Hepatocyte (in vitro differentiated cells): ENCODE data around the gene ABR. TPM values are rescaled to one million over a fixed set of nuclear protein-coding genes. Genes with fewer than 3 reads are reported as not detected.

Source experiments
- DNase-seq: peaks from one replicate; pipeline ENCODE4 v3.0.0-alpha.2; 2016; ENCODE audit warnings: low spot score
- H2AFZ ChIP-seq: fragments of 200-600 bp; sonication (generic); 2 replicates; pipeline ENCODE4 v1.6.0; 2016; ENCODE audit warnings: antibody characterized with exemption, mild to moderate bottlenecking
- H3K27ac ChIP-seq: fragments of 200-600 bp; sonication (generic); 2 replicates; pipeline ENCODE4 v1.5.1; 2016; ENCODE audit warnings: mild to moderate bottlenecking
- H3K27me3 ChIP-seq: fragments of 200-600 bp; sonication (generic); 2 replicates; pipeline ENCODE4 v1.6.1; 2016
- H3K36me3 ChIP-seq: fragments of 200-600 bp; sonication (generic); replicated peaks from 2 replicates; pipeline ENCODE4 v1.5.1; 2016; ENCODE audit warnings: low read depth; ENCODE audit not compliant: insufficient read depth
- H3K4me1 ChIP-seq: fragments of 200-600 bp; sonication (generic); 2 replicates; pipeline ENCODE4 v1.5.1; 2016; ENCODE audit warnings: mild to moderate bottlenecking, moderate library complexity; ENCODE audit not compliant: insufficient read depth
- H3K4me2 ChIP-seq: fragments of 200-600 bp; sonication (generic); 2 replicates; pipeline ENCODE4 v1.6.0; 2016
- H3K4me3 ChIP-seq: fragments of 200-600 bp; sonication (generic); 2 replicates; pipeline ENCODE4 v1.5.1; 2016; ENCODE audit warnings: mild to moderate bottlenecking
- H3K79me2 ChIP-seq: fragments of 200-600 bp; sonication (generic); 2 replicates; pipeline ENCODE4 v1.6.0; 2017; ENCODE audit warnings: mild to moderate bottlenecking
- H3K9me2 ChIP-seq: fragments of 200-600 bp; sonication (generic); replicated peaks from 2 replicates; pipeline ENCODE4 v1.6.0; 2017; ENCODE audit warnings: mild to moderate bottlenecking; ENCODE audit not compliant: insufficient read depth
- H3K9me3 ChIP-seq: fragments of 200-600 bp; sonication (generic); 2 replicates; pipeline ENCODE4 v1.5.1; 2016; ENCODE audit warnings: low read depth, mild to moderate bottlenecking
- H4K20me1 ChIP-seq: fragments of 200-600 bp; sonication (generic); 2 replicates; pipeline ENCODE4 v1.6.0; 2016; ENCODE audit warnings: mild to moderate bottlenecking; ENCODE audit not compliant: insufficient read depth, poor library complexity, severe bottlenecking
- CTCF ChIP-seq: fragments of 200-600 bp; sonication (generic); IDR thresholded peaks from 2 replicates; pipeline ENCODE4 v1.5.1; 2016; ENCODE audit warnings: antibody characterized with exemption, mild to moderate bottlenecking; ENCODE audit not compliant: poor library complexity
- EZH2 ChIP-seq: fragments of 200-600 bp; sonication (generic); IDR thresholded peaks from 2 replicates; pipeline ENCODE4 v1.6.1; 2016; ENCODE audit warnings: antibody characterized with exemption, mild to moderate bottlenecking, borderline replicate concordance
- EZH2phosphoT487 ChIP-seq: fragments of 200-600 bp; sonication (generic); IDR thresholded peaks from one replicate; pipeline ENCODE4 v1.6.1; 2018; ENCODE audit warnings: antibody characterized with exemption, mild to moderate bottlenecking, low read depth, moderate library complexity; ENCODE audit not compliant: unreplicated experiment, severe bottlenecking
- WGBS: methylation state at CpG from one replicate; pipeline ENCODE4 v1.1.6; 2016; ENCODE audit warnings: low lambda C conversion rate; ENCODE audit errors: missing lambda C conversion rate; 5-methylcytosine and 5-hydroxymethylcytosine counted together
- polyA plus RNA-seq: library from polyadenylated mRNA; unstranded; fragments of >200 nt; fragmentation: Nextera tagmentation; extraction: Ambion mirVana; gene quantifications from 2 replicates; pipeline ENCODE4 v1.2.1, GENCODE V29; 2016
- total RNA-seq: library from RNA; depleted of rRNA; stranded (reverse); fragments of >200 nt; gene quantifications from 2 replicates; pipeline ENCODE4 v1.2.3, GENCODE V29; 2014

Gene ABR
- total and polyA plus RNA-seq, 2 experiments from 2014 or later: 26.8 to 51.5 TPM

- Histone ChIP-seq H3K4me2 (no peak overlapping the region), H3K79me2 (no peaks in the 10 kb centered on the region), H3K4me3 (no peak overlapping the region), H2AFZ (no peak overlapping the region), H3K9me2 (no peaks in the 10 kb centered on the region), H3K27me3 (no peaks in the 10 kb centered on the region), H3K9me3 (no peaks in the 10 kb centered on the region), H3K27ac (no peak overlapping the region), H4K20me1 (no peaks in the 10 kb centered on the region), H3K36me3 (no peaks in the 10 kb centered on the region), H3K4me1 (no peaks in the 10 kb centered on the region)
- TF ChIP-seq EZH2: no peak
- TF ChIP-seq EZH2phosphoT487: no peak
- no peak for TF ChIP-seq CTCF
- 89% methylated on average over 15 of the region's 16 CpGs for WGBS
- no peak for DNase-seq
These were observed 124.5 kb downstream of the ABR start for GRCh38 chr17:1055231-1055630.

- Histone ChIP-seq H3K36me3 (no peaks in the 10 kb centered on the region), H3K4me1 (no peaks in the 10 kb centered on the region), H3K27me3 (no peaks in the 10 kb centered on the region), H3K79me2 (no peaks in the 10 kb centered on the region), H3K27ac (no peak overlapping the region), H4K20me1 (no peaks in the 10 kb centered on the region), H3K9me2 (no peaks in the 10 kb centered on the region), H3K4me3 (no peak overlapping the region), H3K9me3 (no peaks in the 10 kb centered on the region), H2AFZ (no peak overlapping the region), H3K4me2 (no peak overlapping the region)
- TF ChIP-seq EZH2 (no peak), EZH2phosphoT487 (no peak), CTCF (no peak)
- 97% methylated on average over 4 of the region's 4 CpGs for WGBS
- no peak for DNase-seq
These were observed 125.1 kb downstream of the ABR start for GRCh38 chr17:1054656-1055055.

GRCh38 chr17:1053661-1054360 is 126.0 kb downstream of the ABR start:
- no peaks in the 10 kb centered on the region for H3K79me2 ChIP-seq
- WGBS: 94% methylated on average over 35 of the region's 35 CpGs
- no peak overlapping the region for H3K4me3 ChIP-seq
- H4K20me1 ChIP-seq: no peaks in the 10 kb centered on the region
- no peaks in the 10 kb centered on the region for H3K9me3 ChIP-seq
- H3K4me1 ChIP-seq: no peaks in the 10 kb centered on the region
- no peak overlapping the region for H2AFZ ChIP-seq
- TF ChIP-seq CTCF (no peak), EZH2phosphoT487 (no peak), EZH2 (no peak)
- H3K9me2 ChIP-seq: no peaks in the 10 kb centered on the region
- H3K4me2 ChIP-seq: no peak overlapping the region
- no peak overlapping the region for H3K27ac ChIP-seq
- DNase-seq: no peak
- no peaks in the 10 kb centered on the region for H3K27me3 ChIP-seq
- no peaks in the 10 kb centered on the region for H3K36me3 ChIP-seq
